ENCODE data around the gene SPART. TPM values are rescaled to one million over a fixed set of nuclear protein-coding genes. Genes with fewer than 3 reads are reported as not detected.
A peak's percentile ranks its signal among the peaks of the same experiment; 100 is the strongest.

The SPART gene
- polyA plus RNA-seq, 2 of the 4 experiments (the other 2 are of a cell fraction), result 33.9 to 37.0 TPM

DNA sequence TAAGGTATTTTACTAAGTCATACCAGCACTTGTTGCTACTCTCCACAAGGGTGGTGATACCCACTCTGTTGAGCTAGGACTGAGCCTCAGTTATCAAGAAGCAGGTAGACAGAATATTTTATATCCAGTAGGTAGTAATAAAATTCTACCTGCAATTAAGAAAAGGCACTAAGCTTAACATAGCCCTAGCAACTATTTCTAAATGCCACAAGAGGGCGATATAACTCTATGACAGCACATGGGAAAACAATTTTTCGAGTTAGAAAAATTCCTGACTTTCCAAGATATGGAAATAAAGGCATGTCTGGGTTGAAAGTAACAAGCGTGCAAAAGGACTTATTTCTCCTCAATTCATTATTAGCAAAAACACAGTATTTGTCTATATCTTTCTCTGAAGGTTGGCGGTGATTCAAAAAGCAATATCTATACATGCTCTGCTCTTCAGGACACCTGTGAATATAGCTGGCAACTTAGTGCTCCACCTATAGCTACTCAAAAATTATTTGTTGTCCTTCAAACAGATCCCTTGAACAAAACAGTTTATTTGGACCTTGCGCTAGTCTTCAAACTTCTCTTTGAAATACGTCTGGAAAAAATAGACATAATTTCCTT is 63.3 kb downstream of the SPART start (continued):
- TF ChIP-seq ZSCAN20 (CRISPR knock-in tag; IDR thresholded peaks at IDR 0.05) (no peak), HOXB13 (CRISPR knock-in tag; IDR thresholded peaks at IDR 0.05; ENCODE audit: low read depth) (no peak), SREBF2 (IDR thresholded peaks at IDR 0.05) (no peak)
- TF ChIP-seq, protein P1, sequence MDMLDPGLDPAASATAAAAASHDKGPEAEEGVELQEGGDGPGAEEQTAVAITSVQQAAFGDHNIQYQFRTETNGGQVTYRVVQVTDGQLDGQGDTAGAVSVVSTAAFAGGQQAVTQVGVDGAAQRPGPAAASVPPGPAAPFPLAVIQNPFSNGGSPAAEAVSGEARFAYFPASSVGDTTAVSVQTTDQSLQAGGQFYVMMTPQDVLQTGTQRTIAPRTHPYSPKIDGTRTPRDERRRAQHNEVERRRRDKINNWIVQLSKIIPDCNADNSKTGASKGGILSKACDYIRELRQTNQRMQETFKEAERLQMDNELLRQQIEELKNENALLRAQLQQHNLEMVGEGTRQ (IDR thresholded peaks at IDR 0.05), result no peak

DNA sequence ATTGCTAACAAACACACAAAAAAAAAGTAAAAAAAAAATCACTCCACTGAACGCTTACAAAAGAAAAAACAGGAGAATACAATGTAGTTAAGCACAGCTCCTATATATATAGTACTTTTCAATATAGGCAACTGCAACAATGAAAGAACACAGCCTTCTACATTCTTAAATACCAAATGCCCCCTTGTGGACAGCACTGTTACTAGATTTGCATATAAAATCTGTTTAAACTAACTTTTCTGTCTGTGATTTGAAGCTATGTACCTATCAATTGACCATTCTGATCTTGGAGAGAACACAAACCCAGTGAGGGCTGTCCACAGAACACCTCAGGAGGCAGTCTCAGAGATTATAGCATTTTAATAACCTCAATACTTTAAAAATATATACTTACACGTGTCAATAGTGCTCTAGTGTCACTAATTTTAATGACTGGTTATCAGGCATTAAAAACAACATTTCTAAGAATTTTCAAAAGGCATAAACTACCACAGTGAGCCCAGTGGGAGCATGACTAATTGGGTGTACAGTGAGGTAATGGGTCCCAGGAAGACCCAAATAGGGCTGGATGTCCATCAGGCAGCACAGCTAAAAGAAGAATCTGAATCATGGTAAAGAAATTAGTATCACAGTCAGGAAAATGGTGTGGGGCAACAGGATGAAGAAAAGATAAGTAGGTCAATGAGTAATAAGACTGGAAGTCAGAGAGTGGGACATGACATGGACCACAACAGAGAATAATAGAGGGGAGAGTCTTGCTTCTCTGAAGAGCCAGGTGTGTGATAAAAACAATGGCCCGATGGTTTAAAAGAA is 70.8 kb downstream of the SPART start:
- FAIRE-seq, result no peak
- H3K27ac ChIP-seq, result no peak overlapping the region
- CTCF ChIA-PET, result interaction anchor here (0.6 to 5.6 kb wide), 16 partner anchors 8 to 523 kb away, joined by 3 to 88 read pairs (median 4); no protein-coding TSS in a partner anchor
- no peaks in the 10 kb centered on the region for H3K9me3 ChIP-seq
- POLR2A ChIA-PET, result no interaction called here
- no peak overlapping the region for H3K4me3 ChIP-seq
- no peak overlapping the region for H3K4me2 ChIP-seq
- DNase-seq (ENCODE audit: low read depth in 1 of 2, low spot score in 1 of 2), result peak; percentile 3 to 46
- no peaks in the 10 kb centered on the region for H3K4me1 ChIP-seq
- WGBS (ENCODE audit: missing lambda C conversion rate), result 2% methylated on average over 3 of the region's 3 CpGs
- TF ChIP-seq, protein P2, sequence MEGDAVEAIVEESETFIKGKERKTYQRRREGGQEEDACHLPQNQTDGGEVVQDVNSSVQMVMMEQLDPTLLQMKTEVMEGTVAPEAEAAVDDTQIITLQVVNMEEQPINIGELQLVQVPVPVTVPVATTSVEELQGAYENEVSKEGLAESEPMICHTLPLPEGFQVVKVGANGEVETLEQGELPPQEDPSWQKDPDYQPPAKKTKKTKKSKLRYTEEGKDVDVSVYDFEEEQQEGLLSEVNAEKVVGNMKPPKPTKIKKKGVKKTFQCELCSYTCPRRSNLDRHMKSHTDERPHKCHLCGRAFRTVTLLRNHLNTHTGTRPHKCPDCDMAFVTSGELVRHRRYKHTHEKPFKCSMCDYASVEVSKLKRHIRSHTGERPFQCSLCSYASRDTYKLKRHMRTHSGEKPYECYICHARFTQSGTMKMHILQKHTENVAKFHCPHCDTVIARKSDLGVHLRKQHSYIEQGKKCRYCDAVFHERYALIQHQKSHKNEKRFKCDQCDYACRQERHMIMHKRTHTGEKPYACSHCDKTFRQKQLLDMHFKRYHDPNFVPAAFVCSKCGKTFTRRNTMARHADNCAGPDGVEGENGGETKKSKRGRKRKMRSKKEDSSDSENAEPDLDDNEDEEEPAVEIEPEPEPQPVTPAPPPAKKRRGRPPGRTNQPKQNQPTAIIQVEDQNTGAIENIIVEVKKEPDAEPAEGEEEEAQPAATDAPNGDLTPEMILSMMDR (IDR thresholded peaks at IDR 0.05), result peak; percentile 50
- TF ChIP-seq RAD21 (conservative IDR thresholded peaks at IDR 0.05 in 1 of 2, IDR thresholded peaks at IDR 0.05 in 1 of 2) (peak; percentile 49 to 58; a peak in 4 of 5 replicates), SMC3 (IDR thresholded peaks at IDR 0.05) (peak; percentile 69)
- TF ChIP-seq, protein P3, sequence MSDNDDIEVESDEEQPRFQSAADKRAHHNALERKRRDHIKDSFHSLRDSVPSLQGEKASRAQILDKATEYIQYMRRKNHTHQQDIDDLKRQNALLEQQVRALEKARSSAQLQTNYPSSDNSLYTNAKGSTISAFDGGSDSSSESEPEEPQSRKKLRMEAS (IDR thresholded peaks at IDR 0.05), result no peak
- peak in 1 of 2 experiments; percentile 62; a peak in 3 of 6 replicates for ATAC-seq

DNA sequence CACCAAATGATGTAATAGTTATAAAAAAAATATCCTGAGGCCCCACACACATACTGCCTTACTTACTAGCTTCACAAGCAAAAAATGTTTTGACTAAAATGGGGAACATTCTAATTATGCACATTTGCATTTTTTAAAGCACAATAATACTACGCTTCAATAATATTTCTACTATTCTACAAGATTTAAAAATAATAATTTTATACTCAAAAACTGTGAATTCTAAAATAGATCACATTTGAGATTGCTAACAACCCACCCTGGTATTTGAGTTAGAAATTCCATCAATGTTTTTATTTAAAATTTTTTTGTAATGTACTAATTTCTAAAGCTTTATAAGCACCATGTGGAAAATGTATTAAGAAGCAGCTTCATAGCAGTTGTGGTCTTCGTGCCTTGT is 72.8 kb downstream of the SPART start:
- WGBS (ENCODE audit: missing lambda C conversion rate), result 40% methylated on average over 2 of the region's 2 CpGs
- FAIRE-seq (no peak), ATAC-seq (no peak), DNase-seq (ENCODE audit: low read depth in 1 of 2, low spot score in 1 of 2) (no peak)
- Histone ChIP-seq H3K9me3 (no peaks in the 10 kb centered on the region), H3K27ac (no peak overlapping the region), H3K4me1 (no peaks in the 10 kb centered on the region), H3K4me2 (no peak overlapping the region), H3K4me3 (no peak overlapping the region)
- POLR2A ChIA-PET, result no interaction called here
- TF ChIP-seq HOXA7 (CRISPR knock-in tag; IDR thresholded peaks at IDR 0.05) (no peak), SMC3 (IDR thresholded peaks at IDR 0.05) (no peak), JUNB (IDR thresholded peaks at IDR 0.05) (no peak), ESRRA (IDR thresholded peaks at IDR 0.05; ENCODE audit: borderline replicate concordance, low read length) (no peak), RFX5 (IDR thresholded peaks at IDR 0.05) (no peak), FOSL2 (IDR thresholded peaks at IDR 0.05) (no peak), FOSL2 (CRISPR knock-in tag; IDR thresholded peaks at IDR 0.05) (no peak), NR3C1 (IDR thresholded peaks at IDR 0.05) (no peak)
- TF ChIP-seq, protein P4, sequence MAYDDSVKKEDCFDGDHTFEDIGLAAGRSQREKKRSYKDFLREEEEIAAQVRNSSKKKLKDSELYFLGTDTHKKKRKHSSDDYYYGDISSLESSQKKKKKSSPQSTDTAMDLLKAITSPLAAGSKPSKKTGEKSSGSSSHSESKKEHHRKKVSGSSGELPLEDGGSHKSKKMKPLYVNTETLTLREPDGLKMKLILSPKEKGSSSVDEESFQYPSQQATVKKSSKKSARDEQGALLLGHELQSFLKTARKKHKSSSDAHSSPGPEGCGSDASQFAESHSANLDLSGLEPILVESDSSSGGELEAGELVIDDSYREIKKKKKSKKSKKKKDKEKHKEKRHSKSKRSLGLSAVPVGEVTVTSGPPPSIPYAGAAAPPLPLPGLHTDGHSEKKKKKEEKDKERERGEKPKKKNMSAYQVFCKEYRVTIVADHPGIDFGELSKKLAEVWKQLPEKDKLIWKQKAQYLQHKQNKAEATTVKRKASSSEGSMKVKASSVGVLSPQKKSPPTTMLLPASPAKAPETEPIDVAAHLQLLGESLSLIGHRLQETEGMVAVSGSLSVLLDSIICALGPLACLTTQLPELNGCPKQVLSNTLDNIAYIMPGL (CRISPR knock-in tag; IDR thresholded peaks at IDR 0.05; ENCODE audit: borderline replicate concordance), result no peak
- TF ChIP-seq, protein P3 (IDR thresholded peaks at IDR 0.05), result no peak
- CTCF ChIA-PET, result interaction anchor here (2.3 to 5.6 kb wide), 3 partner anchors 10 to 296 kb away, joined by 5 to 88 read pairs (median 17); no protein-coding TSS in a partner anchor
